Measurements from ENCODE around the gene RUFY3.
"Not testable (repeated sequence)": the region's sequence is repeated elsewhere in the genome, so short reads cannot be mapped to it uniquely, and the experiment has no call there.

The RUFY3 gene

GRCh38 chr4:70787496-70787895 is 65.7 kb downstream of the RUFY3 start:
- DNase-seq (ENCODE audit: low spot score), result no peak

GRCh38 chr4:70788733-70789132 is 67.0 kb downstream of the RUFY3 start:
- DNase-seq (ENCODE audit: low spot score), result no peak

- no peak for DNase-seq (ENCODE audit: low spot score)
Measured at GRCh38 chr4:70793626-70794025, 71.9 kb downstream of the RUFY3 start.

DNA sequence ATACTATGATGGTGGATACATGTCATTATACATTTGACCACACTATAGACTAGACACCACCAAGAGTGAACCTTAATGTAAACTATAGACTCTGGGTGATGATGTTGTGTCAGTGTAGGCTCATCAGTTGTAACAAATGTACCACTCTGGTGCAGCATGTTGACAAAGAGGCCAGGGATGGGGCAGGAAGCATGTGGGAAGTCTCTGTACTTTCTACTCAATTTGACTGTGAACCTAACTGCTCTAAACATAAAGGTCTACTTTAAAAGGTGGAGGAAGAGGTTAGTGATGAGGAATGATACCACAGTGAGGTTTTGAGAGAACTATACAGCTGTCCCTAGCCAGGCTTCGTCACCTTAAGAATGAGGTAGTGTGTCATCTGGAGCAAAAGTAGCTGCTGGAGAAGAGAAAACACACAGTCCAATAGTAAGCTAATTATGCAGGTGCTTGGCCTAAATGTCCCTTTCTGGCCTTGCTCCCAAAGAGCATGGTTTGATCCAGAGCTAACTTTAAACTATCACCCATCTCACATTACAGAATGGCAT is 79.6 kb downstream of the RUFY3 start:
- no peak for DNase-seq (ENCODE audit: low spot score)

- no peak for DNase-seq (ENCODE audit: low spot score)
Measured at GRCh38 chr4:70802928-70803580, 81.3 kb downstream of the RUFY3 start.

DNA sequence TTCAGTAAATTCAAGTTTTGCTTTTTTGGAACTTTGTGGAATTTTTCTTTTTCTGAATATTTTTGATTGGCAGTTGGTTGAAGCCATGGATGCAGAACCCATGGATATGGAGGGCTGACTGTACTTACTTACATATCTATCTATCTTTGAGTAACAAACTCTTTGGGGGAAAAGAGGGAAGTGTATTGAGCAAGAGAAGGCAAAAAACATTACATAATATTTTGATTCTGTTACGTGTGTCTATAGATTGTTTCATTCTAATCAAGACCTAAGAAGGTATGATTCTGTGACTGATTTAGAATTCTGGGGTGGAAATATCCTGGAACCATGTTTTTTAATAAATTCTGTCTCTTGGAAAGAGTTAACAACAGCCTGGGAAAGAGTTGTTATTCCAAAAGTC is 86.4 kb downstream of the RUFY3 start:
- DNase-seq (ENCODE audit: low spot score), result no peak

DNA sequence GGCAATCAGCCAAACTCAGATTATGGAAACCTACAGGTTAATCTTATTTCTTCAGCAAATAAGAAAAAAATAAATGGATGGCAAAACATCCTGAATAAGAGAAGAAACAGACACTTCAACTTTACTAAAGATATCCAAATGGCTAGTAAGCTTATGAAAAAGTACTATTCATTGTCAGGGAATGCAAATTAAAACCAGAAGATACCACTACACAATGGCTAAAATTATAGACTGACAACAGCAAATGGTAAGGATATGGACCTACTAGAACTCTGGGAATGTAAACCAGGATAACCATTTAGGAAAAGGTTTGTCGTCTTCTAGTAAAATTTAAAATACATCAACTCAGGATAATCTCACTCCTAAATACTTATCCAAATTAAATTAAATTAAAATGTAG is 93.6 kb downstream of the RUFY3 start:
- no peak for DNase-seq (ENCODE audit: low spot score)

GRCh38 chr4:70816894-70817293 is 95.1 kb downstream of the RUFY3 start:
- DNase-seq (ENCODE audit: low spot score), result no peak

- DNase-seq (ENCODE audit: low spot score), result no peak
Measured at GRCh38 chr4:70818173-70818855, 96.5 kb downstream of the RUFY3 start.

DNA sequence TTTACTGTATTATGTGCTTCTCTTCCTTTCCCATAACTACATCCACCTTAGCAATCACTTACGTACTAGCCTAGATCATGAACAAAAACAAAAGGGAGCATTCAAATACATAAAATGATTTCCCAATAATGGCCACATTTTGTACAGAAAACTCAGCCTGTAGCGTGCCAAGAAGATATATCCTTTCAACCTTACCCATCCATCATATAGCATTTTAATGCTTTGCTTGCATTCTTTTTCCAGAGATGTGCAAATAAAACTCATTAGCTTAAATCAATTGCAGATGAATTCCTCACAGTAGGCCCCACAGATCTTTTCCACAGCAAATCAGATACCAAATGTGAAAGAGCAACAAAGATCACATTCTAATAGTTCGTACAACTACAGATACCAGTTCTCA is 97.2 kb downstream of the RUFY3 start:
- DNase-seq (ENCODE audit: low spot score), result no peak

DNA sequence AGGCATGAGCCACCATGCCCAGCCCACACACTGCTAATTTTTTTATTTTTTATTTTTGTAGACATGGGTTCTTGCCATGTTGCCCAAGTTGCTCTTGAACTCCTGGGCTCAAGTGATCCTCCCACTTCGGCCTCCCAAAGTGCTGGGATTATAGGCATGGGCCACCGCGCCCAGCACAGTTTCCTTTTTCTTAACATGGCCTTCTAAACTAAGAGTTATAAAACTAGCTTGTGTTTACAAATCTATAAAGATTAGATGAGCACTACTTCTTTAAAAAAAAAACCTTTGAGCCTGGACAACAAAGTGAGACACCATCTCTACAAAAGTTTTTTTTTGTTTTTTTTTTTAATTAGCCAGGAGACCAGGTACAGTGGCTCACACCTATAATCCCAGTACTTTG is 107.3 kb downstream of the RUFY3 start:
- DNase-seq (ENCODE audit: low spot score), result no peak

DNA sequence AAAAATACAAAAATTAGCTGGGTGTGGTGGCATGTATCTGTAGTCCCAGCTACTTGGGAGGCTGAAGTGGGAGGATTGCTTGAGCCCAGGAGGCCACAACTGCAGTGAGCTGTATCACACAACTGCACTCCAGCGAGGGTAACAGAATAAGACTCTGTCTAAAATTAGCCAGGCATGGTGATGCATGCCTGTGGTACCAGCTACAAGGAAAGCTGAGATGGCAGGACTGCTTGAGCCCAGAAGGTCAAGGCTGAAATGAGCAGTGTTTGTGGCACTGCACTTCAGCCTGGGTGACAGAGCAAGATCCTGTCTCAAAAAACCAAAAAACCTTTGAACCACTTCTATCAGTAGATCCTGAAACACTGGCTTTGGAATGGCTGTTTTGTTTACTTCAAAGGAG is 107.7 kb downstream of the RUFY3 start:
- DNase-seq (ENCODE audit: low spot score), result no peak

DNA sequence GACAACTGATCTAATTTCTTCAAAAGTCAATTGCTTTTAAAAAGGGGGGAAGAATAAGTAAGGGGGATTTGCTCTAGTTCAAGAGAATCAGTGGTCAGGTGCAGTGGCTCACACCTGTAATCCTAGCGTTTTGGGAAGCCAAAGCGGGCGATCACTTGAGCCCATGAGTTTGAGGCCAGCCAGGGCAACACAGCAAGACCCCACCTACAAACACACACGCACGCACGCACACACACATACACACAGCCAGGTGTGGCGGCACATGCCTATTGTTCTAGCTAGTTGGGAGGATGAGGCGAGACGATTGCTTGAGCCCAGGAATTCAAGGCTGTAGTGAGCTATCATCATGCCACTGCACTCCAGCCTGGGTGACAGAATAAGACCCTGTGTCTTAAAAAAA is 108.3 kb downstream of the RUFY3 start:
- DNase-seq (ENCODE audit: low spot score), result no peak

DNA sequence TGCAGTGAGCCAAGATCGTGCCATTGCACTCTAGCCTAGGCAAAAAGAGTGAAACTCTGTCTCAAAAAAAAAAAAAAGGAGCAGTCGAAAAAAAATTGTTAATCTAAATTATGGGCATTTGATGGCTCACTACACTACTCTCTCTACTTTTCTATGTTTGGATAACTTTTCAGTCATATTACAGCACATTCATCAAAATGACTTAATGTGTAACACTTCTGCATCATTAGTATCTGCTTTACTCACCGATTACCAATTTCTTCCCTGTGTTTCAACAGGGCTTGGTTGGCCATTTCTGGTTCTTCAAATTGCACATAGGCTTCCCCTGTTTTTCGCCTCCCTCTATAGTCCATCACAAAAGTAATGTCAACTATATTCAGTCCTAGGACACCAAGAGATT is 109.5 kb downstream of the RUFY3 start:
- DNase-seq (ENCODE audit: low spot score), result no peak

DNA sequence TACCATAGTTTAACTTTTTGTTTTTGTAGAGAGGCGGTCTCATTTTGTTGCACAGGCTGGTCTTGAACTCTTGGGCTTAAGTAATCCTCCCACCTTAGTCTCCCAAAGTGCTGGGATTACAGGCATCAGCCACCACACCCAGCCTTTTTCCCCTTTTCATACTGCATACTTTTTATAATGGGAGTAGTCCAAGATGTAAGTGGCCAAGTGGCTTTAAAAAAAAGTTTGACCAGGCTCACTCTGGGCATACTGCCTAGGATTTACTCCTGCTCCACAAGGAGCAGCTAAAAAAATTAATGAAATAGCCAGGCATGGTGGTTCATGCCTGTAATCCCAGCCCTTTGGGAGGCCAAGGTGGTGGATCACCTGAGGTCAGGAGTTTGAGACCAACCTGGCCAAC is 111.9 kb downstream of the RUFY3 start:
- no peak for DNase-seq (ENCODE audit: low spot score)

DNA sequence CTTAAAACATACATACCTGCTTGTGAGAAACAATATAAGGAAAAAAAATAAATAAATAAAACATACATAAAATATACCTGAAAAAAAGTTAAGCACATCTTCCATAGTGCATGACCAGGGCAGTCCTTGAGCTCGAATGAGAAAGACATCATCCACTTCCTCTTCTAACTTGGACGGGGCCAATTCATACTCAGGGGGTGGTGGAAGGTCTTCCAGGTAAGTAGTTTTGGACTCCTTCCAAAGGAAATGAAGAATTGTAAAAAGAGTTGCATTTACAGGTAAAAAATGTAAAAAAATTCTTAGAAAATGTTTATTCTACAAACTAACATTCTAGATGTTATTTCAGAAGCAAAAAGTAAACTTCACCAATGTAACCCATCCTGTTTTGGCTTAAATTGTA is 114.3 kb downstream of the RUFY3 start:
- no peak for DNase-seq (ENCODE audit: low spot score)

- DNase-seq (ENCODE audit: low spot score), result no peak
Measured at GRCh38 chr4:70838204-70838603, 116.4 kb downstream of the RUFY3 start.

- peak; percentile 74 for DNase-seq (ENCODE audit: low spot score)
Measured at GRCh38 chr4:70838666-70839588, 117.2 kb downstream of the RUFY3 start.

GRCh38 chr4:70839589-70840093 is 117.9 kb downstream of the RUFY3 start, which contains the start of gene GRSF1:
TSS of gene GRSF1 (minus strand) at chr4:70839890. CDS start at chr4:70839827, 63 bp downstream.
- DNase-seq (ENCODE audit: low spot score), result peak; percentile 94

GRCh38 chr4:70840137-70840536 is 118.4 kb downstream of the RUFY3 start:
- DNase-seq (ENCODE audit: low spot score), result peak; percentile 64

DNA sequence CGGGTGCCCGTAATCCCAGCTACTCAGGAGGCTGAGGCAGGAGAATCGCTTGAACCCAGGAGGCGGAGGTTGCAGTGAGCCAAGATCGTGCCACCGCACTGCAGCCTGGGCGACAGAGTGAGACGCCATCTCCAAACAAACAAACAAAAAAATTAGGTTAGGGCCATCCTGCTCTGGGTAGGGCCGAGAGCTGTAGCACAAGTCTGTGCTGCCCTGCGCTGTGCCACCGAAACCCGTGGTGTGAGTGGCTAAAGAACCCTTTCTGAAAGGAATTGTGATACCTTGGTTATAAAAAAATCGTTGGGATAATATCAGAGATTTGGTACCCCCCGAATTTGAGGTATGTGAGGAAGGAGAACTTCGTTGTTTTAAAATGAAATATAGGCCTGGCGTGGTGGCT is 118.9 kb downstream of the RUFY3 start:
- DNase-seq (ENCODE audit: low spot score), result not testable (repeated sequence)

GRCh38 chr4:70841211-70841610 is 119.4 kb downstream of the RUFY3 start:
- no peak for DNase-seq (ENCODE audit: low spot score)
